ENCODE data around the gene PARD3.

PARD3 gene

GRCh38 chr10:34624323-34625153, 190.6 kb downstream of the PARD3 start:
- DNase-seq (ENCODE audit: low read depth in 3 of 3), result no peak

- no peak for DNase-seq (ENCODE audit: low read depth in 3 of 3)
Observed at GRCh38 chr10:34622945-34623344, 192.2 kb downstream of the PARD3 start.

GRCh38 chr10:34618611-34619010, 196.5 kb downstream of the PARD3 start:
- DNase-seq (ENCODE audit: low read depth in 3 of 3), result no peak

GRCh38 chr10:34615770-34616169, 199.3 kb downstream of the PARD3 start:
- DNase-seq (ENCODE audit: low read depth in 3 of 3), result no peak

GRCh38 chr10:34613491-34613890, 201.6 kb downstream of the PARD3 start:
- no peak for DNase-seq (ENCODE audit: low read depth in 3 of 3)

GRCh38 chr10:34612938-34613337, 202.2 kb downstream of the PARD3 start:
- no peak for DNase-seq (ENCODE audit: low read depth in 3 of 3)

GRCh38 chr10:34612446-34612845, 202.7 kb downstream of the PARD3 start:
- DNase-seq (ENCODE audit: low read depth in 3 of 3), result no peak

- DNase-seq (ENCODE audit: low read depth in 3 of 3), result no peak
Observed at GRCh38 chr10:34609287-34609940, 205.7 kb downstream of the PARD3 start.

GRCh38 chr10:34607894-34608293, 207.2 kb downstream of the PARD3 start:
- no peak for DNase-seq (ENCODE audit: low read depth in 3 of 3)

GRCh38 chr10:34606890-34607289, 208.2 kb downstream of the PARD3 start:
- DNase-seq (ENCODE audit: low read depth in 3 of 3), result no peak

- no peak for DNase-seq (ENCODE audit: low read depth in 3 of 3)
Observed at GRCh38 chr10:34602478-34602877, 212.6 kb downstream of the PARD3 start.

GRCh38 chr10:34601691-34602090, 213.4 kb downstream of the PARD3 start:
- DNase-seq (ENCODE audit: low read depth in 3 of 3), result no peak

GRCh38 chr10:34599026-34599795, 215.9 kb downstream of the PARD3 start:
- no peak for DNase-seq (ENCODE audit: low read depth in 3 of 3)

- DNase-seq (ENCODE audit: low read depth in 3 of 3), result no peak
Observed at GRCh38 chr10:34596351-34596750, 218.7 kb downstream of the PARD3 start.

- DNase-seq (ENCODE audit: low read depth in 3 of 3), result no peak
Observed at GRCh38 chr10:34593930-34594329, 221.2 kb downstream of the PARD3 start.

- no peak for DNase-seq (ENCODE audit: low read depth in 3 of 3)
Observed at GRCh38 chr10:34593374-34593890, 221.7 kb downstream of the PARD3 start.

- no peak for DNase-seq (ENCODE audit: low read depth in 3 of 3)
Observed at GRCh38 chr10:34590793-34591192, 224.3 kb downstream of the PARD3 start.

- DNase-seq (ENCODE audit: low read depth in 3 of 3), result no peak
Observed at GRCh38 chr10:34589275-34589674, 225.8 kb downstream of the PARD3 start.

- no peak for DNase-seq (ENCODE audit: low read depth in 3 of 3)
Observed at GRCh38 chr10:34587680-34588019, 227.4 kb downstream of the PARD3 start.

- DNase-seq (ENCODE audit: low read depth in 3 of 3), result no peak
Observed at GRCh38 chr10:34587002-34587679, 228.0 kb downstream of the PARD3 start.

- no peak for DNase-seq (ENCODE audit: low read depth in 3 of 3)
Observed at GRCh38 chr10:34585422-34586112, 229.5 kb downstream of the PARD3 start.

Measured in stimulated activated CD4-positive, alpha-beta T cell treated with anti-CD3 and anti-CD28 coated beads, TNF-alpha, amount 100 ng/mL, for 4 hours (primary cell).